Muscle of leg (tissue), 11 donors: ENCODE data around the gene ICOSLG. TPM values are rescaled to one million over a fixed set of nuclear protein-coding genes. Genes with fewer than 3 reads are reported as not detected.
"Not testable (repeated sequence)": the region's sequence is repeated elsewhere in the genome, so short reads cannot be mapped to it uniquely, and the experiment has no call there.

Experiments used
- DNase-seq: peaks from one replicate; pipeline ENCODE4 v3.0.0; 2013
- H3K27ac ChIP-seq: one replicate; pipeline ENCODE4 v1.5.1; 2013; ENCODE audit warnings: mild to moderate bottlenecking, low read length, control low read depth
- H3K27me3 ChIP-seq: one replicate; pipeline ENCODE4 v1.6.1; 2013; ENCODE audit warnings: low read length; ENCODE audit not compliant: control insufficient read depth, insufficient read depth
- H3K36me3 ChIP-seq: one replicate; pipeline ENCODE4 v1.6.1; 2013; ENCODE audit warnings: low read length; ENCODE audit not compliant: control insufficient read depth, insufficient read depth
- H3K4me1 ChIP-seq: one replicate; pipeline ENCODE4 v1.6.1; 2013; ENCODE audit warnings: low read length; ENCODE audit not compliant: control insufficient read depth, insufficient read depth
- H3K4me3 ChIP-seq: one replicate; pipeline ENCODE4 v1.5.1; 2013; ENCODE audit warnings: low read length, control low read depth
- H3K9me3 ChIP-seq: replicated peaks from 2 replicates; pipeline ENCODE4 v1.6.1; 2013; ENCODE audit warnings: low read depth, low read length; ENCODE audit not compliant: control insufficient read depth
- WGBS: methylation state at CpG from one replicate; pipeline ENCODE4 v1.1.5; 2013; ENCODE audit warnings: missing lambda C conversion rate; ENCODE audit not compliant: insufficient coverage; 5-methylcytosine and 5-hydroxymethylcytosine counted together
- polyA plus RNA-seq, 8 donors: library from polyadenylated mRNA; unstranded; fragments of 120-200 nt; gene quantifications; one replicate each; pipeline versions ENCODE4 v1.2.1 to v1.2.3, GENCODE V29; 2013; ENCODE audit warnings: inconsistent platforms in 1 of 8, low replicate concordance in 1 of 8; ENCODE audit not compliant: insufficient read length in 8 of 8, insufficient read depth in 1 of 8
- total RNA-seq: library from RNA; stranded (reverse); fragments of 120-200 nt; gene quantifications from one replicate; pipeline ENCODE4 v1.2.4, GENCODE V29; 2013

ICOSLG gene
- total and polyA plus RNA-seq, 9 donors: 1.9 to 10.8 (median 8.1) TPM

- no CpG with 5 or more reads among the region's 14 CpGs for WGBS
- not testable (repeated sequence) for H3K9me3 ChIP-seq, H3K27ac ChIP-seq, DNase-seq, H3K27me3 ChIP-seq, H3K4me3 ChIP-seq, H3K36me3 ChIP-seq, H3K4me1 ChIP-seq
Measured at GRCh38 chr21:44176127-44176526, 64.6 kb downstream of the ICOSLG start.

- not testable (repeated sequence) for H3K27me3 ChIP-seq, H3K9me3 ChIP-seq, H3K36me3 ChIP-seq, H3K27ac ChIP-seq, H3K4me3 ChIP-seq, H3K4me1 ChIP-seq
- DNase-seq: peak; percentile 0
- no CpG with 5 or more reads among the region's 17 CpGs for WGBS
Measured at GRCh38 chr21:44175189-44175588, 65.6 kb downstream of the ICOSLG start.

Other genes starting within 250 kb of the ICOSLG start
- 12.0 TPM for gene TRAPPC10, start 228.6 kb downstream of the ICOSLG start, total RNA-seq
- gene TRAPPC10, start 228.6 kb downstream of the ICOSLG start, polyA plus RNA-seq: 10 to 100 TPM in 6 of 8 donors, 1 to 10 TPM in 2; 9.9 to 16.7 (median 12.1) TPM
- gene PWP2, start 133.5 kb downstream of the ICOSLG start, total RNA-seq: 2.4 TPM
- gene PWP2, start 133.5 kb downstream of the ICOSLG start, polyA plus RNA-seq: 10 to 100 TPM in 2 of 8 donors, 1 to 10 TPM in 5, not detected in 1; 1.1 to 13.3 (median 7.6) TPM
- 10.4 TPM for gene GATD3, start 107.3 kb downstream of the ICOSLG start, total RNA-seq
- gene GATD3, start 107.3 kb downstream of the ICOSLG start, polyA plus RNA-seq: 10 to 100 TPM; 19.7 to 77.1 (median 34.2) TPM
- gene DNMT3L, start 21.0 kb upstream of the ICOSLG start, total RNA-seq: not detected
- not detected for gene DNMT3L, start 21.0 kb upstream of the ICOSLG start, polyA plus RNA-seq
- 0.04 TPM for gene AIRE, start 44.9 kb upstream of the ICOSLG start, total RNA-seq
- gene AIRE, start 44.9 kb upstream of the ICOSLG start, polyA plus RNA-seq: under 1 TPM in 7 of 8 donors, not detected in 1; 0.04 to 0.72 (median 0.12) TPM
- gene PFKL, start 59.1 kb upstream of the ICOSLG start, total RNA-seq: 51.9 TPM
- 10 to 100 TPM; 51.6 to 84.4 (median 66.0) TPM for gene PFKL, start 59.1 kb upstream of the ICOSLG start, polyA plus RNA-seq
- 15.9 TPM for gene CFAP410, start 98.4 kb upstream of the ICOSLG start, total RNA-seq
- 10 to 100 TPM; 17.5 to 23.9 (median 20.2) TPM for gene CFAP410, start 98.4 kb upstream of the ICOSLG start, polyA plus RNA-seq
- gene TRPM2, start 112.7 kb upstream of the ICOSLG start, total RNA-seq: 0.89 TPM
- 1 to 10 TPM; 1.3 to 1.9 (median 1.5) TPM for gene TRPM2, start 112.7 kb upstream of the ICOSLG start, polyA plus RNA-seq
- gene LRRC3, start 214.6 kb upstream of the ICOSLG start, total RNA-seq: 0.98 TPM
- 1 to 10 TPM; 2.2 to 4.2 (median 2.5) TPM for gene LRRC3, start 214.6 kb upstream of the ICOSLG start, polyA plus RNA-seq